Stimulated activated CD8-positive, alpha-beta memory T cell treated with anti-CD3 and anti-CD28 coated beads, Interleukin-12 subunit alpha, Interleukin-12 subunit beta, amount 100 ng/mL, for 1 hour (primary cell): ENCODE measurements around the gene LRIG1.

Experiments
- DNase-seq: peaks from one replicate; pipeline ENCODE4 v3.0.0-alpha.2; 2020; ENCODE audit warnings: low read depth

LRIG1 gene

GRCh38 chr3:66486646-66487045 is 14.2 kb downstream of the LRIG1 start:
- DNase-seq = no peak

DNA sequence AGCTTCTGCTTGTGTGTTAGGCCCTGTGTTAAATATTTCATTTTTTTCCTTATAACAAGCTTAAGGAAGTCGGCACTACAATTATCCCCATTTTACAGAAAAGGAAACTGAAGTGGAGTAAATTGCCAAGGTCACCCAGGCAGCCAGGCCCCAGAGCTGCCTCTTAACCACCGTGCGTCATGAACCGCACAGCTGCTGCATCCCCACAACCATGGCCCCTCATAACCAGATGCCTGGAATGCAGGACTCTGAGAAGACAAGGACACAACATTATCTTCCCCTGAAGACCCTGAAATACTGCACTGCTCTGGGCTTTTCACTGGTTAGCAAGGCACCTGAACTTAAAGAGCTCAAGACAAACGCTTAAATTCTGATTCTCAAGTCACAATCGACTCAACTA is 14.6 kb downstream of the LRIG1 start:
- DNase-seq = no peak

GRCh38 chr3:66485291-66485968 is 15.4 kb downstream of the LRIG1 start:
- no peak for DNase-seq

DNA sequence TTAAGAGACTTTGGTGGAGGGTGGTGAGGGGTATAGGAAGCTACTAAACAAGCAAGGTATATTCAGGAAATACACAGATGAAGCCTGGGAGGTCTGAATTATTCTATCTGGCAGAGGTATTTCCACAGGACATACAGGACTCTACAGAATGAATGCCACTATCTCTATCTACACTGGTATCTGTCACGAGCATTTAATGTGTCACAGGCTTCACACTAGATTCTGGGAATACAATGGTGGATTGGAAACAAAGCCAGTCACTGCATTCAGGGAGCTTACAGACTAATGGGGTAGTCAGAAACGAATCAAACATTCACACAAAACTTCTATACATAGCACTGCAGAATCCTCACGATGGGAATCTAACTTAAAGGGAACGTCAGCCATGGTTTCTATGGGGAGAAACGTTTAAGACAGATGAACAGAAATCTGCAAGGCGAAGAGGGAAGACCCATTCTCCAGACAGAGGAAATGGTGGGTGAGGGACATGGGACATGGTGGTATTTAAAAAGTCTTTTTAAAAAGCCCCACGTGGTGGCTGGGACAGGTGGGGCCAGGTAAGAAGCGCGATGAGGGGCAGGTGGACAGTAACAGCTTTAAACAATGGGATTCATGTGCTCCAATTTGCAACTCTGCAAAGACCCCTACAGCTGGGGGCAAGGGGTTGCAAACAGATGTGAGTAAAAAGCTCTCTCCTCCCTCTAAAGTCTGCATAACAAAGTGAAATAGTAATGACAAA is 16.5 kb downstream of the LRIG1 start:
- no peak for DNase-seq

DNA sequence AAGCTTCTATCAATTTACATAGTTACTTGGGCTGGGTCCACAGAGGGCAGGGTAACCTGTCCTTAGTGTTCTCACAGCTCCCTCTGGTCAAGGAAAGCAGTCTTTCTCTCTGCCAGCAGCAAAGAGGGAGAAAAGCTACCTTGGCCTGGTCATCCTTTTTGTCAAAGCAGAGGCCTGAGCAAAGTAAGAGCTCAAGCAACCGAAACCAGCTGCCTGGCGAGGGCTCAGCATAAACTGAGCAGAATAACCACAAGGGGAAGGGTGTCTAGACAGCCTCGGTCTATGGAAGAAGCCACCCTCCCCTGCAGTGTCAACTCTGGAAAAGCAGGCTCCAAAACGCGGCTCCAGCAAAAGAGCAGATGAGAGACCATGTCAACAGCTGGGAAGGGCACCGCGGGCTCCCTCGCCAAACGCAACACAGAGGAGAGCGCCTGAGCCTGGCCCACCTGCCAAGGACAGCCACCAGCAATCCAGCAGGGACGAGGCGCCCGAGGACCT is 17.4 kb downstream of the LRIG1 start:
- DNase-seq = no peak

DNA sequence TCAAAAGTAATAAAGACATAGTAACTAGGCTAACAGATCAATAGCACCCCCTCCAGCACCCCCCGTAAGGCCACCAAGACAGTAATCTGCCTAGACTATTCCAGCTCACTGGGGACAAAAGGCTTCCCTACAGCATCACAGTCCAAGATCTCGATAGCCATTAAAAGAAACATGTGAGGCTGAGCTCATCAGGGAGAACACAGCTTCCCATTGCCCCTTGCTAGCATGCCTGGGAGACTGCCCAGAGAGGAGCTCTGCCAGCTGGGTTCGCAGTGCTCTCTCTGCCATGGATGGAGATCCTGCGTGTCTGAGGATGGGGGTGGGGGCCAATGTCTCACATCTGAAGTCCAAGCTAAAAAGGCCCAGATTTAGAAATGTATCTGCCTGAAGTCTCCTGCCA is 17.8 kb downstream of the LRIG1 start:
- no peak for DNase-seq

DNA sequence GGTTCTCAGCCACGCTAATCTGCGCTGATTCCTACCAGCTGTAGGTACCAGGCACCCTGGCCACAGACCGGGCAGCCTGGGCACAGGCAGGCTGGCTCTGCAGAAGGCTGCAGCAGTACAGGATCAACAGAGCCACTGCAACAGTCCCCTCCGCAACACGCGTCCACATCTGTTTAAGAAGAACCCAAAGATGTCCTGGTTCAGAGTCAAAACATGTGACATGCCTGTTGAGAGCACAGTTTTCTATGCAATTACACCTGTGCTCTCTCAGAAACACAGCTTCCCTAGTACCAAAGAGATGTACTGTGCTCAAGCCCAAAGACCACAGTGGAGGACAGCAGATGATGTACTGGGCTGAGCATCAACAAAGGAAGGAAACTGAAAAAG is 18.8 kb downstream of the LRIG1 start:
- no peak for DNase-seq

GRCh38 chr3:66481071-66482017 is 19.5 kb downstream of the LRIG1 start:
- no peak for DNase-seq

DNA sequence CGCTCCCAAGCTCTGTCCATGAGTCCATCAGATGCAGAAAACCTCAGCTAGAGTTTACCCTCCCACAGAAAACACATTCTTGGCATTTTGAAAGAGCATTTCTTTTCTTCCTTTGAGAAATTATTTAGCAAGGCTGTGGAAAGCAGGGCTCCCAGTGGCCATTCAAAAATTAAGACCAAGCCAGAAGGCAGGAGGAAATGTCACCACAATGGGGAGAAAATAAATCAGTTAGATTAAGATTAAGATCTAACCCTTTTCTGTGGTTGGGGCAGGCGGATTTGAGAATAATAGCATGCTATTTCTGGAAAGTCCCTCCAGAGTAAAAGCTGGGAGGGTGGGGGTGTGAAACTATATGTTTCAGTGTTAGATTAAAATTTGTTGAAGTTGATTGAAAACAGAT is 20.2 kb downstream of the LRIG1 start:
- DNase-seq = no peak

GRCh38 chr3:66479532-66479947 is 21.3 kb downstream of the LRIG1 start:
- no peak for DNase-seq

DNA sequence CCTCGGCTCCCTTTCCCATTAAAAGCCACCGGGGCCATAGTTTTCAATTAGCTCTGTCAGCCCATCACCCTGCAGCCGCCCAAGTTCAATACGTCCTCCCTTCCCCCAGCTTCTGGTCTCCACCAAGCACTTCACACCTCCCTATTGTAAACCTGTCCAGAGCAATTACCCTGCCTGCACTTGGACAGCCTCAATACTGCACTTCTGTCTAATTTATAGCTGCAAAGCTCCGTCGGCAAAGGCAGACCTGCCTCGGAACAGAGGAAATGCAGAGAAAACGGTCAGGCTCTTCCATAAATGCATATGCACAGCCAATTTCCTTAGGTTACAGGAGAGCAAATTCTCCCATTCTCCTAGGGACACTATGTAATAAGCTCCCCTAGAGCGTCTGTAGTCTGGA is 21.9 kb downstream of the LRIG1 start:
- DNase-seq = no peak

GRCh38 chr3:66477856-66478255 is 23.0 kb downstream of the LRIG1 start:
- no peak for DNase-seq

DNA sequence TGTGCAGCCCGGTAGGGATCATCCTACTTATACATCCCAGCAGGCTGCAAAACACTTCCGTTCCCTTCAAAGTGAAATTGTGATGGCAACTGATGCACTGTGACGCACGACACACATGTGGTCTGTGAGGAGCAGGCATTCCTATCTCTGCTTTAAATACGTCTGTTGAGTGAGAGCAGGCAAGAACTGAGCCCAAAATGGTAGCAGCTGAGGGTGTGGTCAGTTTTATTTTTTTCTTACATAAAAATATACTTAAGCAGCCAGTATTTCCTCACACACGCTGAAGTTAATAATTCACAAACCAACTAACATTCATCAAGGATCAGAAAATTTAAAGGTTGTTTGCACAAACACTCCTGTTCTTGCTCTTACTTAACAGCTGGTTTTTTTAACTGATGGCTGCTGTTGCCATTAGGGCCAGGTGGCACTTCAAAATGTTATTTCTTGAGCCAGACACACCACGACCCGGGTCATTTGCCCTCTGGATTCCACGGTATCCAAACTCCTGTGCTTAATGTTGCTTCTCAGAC is 23.9 kb downstream of the LRIG1 start:
- no peak for DNase-seq

DNA sequence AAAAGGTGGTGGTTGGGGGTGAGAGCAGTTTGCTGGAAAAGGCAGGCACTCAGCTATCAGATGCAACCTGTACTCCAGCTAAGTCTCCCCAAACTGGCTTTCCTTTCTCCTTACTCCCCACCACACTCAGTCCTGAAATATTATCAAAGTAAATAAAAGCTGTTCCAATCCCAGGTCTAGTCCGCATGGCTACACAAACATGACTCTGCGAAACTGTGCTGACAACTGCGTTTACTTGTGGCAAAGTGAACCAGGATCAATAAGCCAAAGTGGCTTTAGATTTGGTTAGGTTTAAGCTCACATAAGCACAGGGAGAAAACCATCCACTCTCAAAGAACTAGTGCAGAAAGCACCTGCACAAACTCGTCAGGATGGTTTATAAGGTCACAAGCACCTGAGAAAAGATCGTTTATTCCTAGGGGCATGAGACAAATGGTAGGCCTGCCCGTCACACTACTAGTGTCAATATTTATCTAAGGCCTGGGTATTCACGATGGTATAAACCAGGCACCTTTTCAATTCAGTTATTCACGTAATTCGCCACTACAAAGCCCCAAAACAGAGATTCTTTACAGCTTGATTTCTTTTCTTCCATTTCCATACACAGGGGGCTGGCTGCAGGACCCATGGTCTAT is 25.3 kb downstream of the LRIG1 start:
- DNase-seq = no peak

DNA sequence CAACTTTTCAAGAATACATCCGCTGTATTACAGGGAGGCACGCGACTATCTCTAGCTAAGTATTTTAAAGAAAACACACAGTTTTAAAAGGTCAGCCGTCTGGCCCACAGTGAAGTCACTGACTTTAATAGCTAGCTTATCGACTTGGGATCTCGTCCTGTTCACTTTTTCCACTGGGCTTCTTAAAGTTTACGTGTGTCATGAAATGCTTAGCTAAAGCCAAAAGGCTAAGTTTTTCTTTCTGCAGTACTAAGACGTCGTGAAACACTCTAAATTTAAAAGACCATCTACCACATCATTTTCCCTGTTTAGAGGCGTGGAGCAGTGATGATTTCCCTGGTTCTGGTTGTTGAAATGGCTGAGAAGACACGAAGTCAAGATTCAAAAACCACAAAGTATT is 27.1 kb downstream of the LRIG1 start:
- DNase-seq = no peak

- DNase-seq = no peak
Observed at GRCh38 chr3:66473181-66473580, 27.6 kb downstream of the LRIG1 start.

DNA sequence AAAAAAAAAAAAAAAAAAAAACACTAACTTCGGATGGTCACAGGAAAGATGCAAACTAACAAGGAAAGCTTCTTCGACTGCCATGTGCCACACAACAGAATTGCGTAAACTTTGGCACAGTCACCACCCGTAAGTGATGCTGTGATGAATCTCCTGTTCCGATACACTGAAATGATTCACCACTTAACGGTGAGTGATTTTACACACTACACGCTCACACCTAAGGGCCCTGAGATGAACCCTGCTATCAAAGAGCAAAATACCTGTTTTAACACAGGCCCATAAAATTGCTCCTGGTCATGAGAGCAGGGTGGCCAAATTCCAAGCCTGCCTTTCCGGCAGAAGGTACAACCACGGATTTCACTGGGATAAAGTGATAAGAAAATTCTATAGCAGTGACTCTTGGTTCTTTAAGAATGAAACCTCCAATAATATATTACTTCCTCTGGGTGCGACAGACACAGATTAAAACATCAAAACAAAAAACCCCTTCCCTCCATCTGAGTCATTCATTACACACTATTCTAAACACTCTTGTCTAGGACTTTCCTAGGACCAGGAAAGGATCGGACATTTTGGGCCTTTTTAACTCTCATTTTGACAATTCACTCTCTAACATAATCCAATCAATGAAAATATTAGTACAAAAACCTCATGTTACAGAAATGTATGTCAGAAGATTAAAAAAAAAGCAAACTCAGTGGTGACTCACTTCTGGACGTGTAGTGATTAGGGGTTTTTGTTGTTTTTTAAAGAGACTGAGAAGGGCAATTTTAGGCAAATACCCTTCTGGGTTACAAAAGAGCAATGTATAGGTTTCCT is 28.3 kb downstream of the LRIG1 start:
- no peak for DNase-seq

DNA sequence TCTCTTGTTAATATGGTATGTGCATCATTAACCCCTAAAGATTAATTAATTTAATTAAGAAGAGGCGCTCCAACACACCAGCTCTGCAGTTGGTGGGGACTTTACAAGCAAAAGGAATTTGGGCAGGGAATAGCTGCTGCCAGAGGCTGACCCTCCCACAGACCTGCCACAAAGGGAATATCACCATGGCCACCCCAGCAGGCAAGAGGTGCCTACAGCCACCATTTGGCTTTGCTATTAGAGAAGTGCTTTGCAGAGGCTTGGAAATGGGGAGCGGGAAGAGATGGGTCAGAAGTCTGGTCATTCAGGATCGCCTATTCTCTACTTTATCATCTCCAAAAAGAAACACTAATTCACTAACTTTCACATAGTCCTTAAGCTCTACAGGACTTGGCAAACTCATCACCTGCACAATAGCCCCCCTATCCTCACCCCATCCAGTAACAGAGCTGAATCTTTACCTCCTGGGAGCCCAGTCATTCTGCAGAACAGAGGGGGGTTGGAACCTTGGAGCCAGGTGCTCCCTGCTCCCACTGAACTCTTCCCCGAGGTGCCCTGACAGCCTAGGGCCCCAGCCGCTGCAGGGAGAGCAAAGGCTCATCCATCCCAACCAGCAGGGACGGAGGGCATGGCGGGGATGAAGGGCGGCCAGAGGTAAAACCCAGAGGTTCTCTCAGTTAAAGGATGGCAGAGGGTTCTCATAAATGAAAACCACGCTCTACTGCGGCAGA is 29.7 kb downstream of the LRIG1 start:
- no peak for DNase-seq

DNA sequence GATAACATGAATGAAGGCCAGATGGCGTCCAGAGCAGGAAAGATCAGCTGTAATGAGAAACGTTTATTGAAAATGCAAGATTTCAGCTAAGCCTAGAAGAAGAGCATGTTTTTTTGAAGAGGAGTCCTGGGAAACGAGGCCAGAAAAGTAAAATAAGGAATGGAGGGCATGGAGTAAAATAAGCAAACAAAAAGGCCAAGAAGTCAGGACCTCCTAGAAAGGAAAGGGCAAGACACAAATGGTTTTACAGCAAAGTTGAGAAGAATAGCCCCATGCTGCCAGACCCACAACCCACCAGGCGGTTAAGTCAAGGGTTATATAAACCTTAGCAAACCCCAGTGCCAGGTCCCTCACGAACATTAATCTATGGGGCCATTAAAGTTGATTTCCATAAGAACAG is 30.5 kb downstream of the LRIG1 start:
- DNase-seq = no peak

DNA sequence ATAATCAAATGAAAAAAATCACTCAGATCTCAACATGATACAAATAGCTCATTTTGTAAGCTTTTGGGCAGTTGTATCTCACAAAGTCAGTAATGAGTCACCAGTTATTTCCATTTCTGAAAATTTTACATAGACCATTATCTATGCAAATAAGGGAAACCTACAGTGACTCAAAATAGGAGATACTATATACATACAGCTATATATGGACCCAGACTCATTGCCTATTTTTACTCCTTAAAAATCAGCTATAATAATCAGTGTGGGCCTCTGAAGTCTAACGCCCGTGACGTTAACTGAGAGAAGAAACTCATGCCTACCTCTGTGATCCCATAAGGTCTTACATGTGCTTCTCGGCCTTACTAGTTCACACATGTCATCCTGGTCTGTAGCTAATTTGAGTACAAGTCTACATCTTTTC is 31.6 kb downstream of the LRIG1 start:
- DNase-seq = no peak
